GM12878 (cell line): ENCODE results near the gene PPIP5K1.

Experiments used
- ATF2 ChIP-seq: IDR thresholded peaks from 2 replicates; pipeline ENCODE4 v1.6.1; 2012; ENCODE audit warnings: low read length, inconsistent platforms
- CTCF ChIP-seq, 3 experiments: IDR thresholded peaks in 2 of 3; conservative IDR thresholded peaks in 1 of 3; 2 replicates each; pipeline ENCODE4 v1.5.1; 2011; ENCODE audit warnings: low read depth in 3 of 3, low read length in 3 of 3, mild to moderate bottlenecking in 3 of 3, control low read depth in 2 of 3, moderate library complexity in 2 of 3, inconsistent platforms in 1 of 3, mixed read lengths in 1 of 3; ENCODE audit not compliant: control insufficient read depth in 2 of 3, insufficient read depth in 1 of 3; ENCODE audit errors: extremely low read depth in 1 of 3
- FOXM1 ChIP-seq: IDR thresholded peaks from 2 replicates; pipeline ENCODE4 v1.6.1; 2012; ENCODE audit warnings: low read depth, mild to moderate bottlenecking, inconsistent platforms, low read length, moderate library complexity
- IKZF2 ChIP-seq, 2 experiments: fragments of 450-650 bp; IDR thresholded peaks; 2 replicates each; pipeline ENCODE4 v1.6.1; 2017; ENCODE audit warnings: mild to moderate bottlenecking in 2 of 2, moderate library complexity in 2 of 2
- POLR2A ChIP-seq: IDR thresholded peaks from 2 replicates; pipeline ENCODE4 v1.6.1; 2011; ENCODE audit warnings: low read depth, mild to moderate bottlenecking, low read length
- SMC3 ChIP-seq: IDR thresholded peaks from 2 replicates; pipeline ENCODE4 v1.6.1; 2011; ENCODE audit warnings: low read length, improper control_type of control experiment, borderline replicate concordance

GRCh38 chr15:43552256-43552655, 37.8 kb downstream of the PPIP5K1 start:
- TF ChIP-seq POLR2A: no peak
- TF ChIP-seq SMC3: no peak
- no peak for TF ChIP-seq FOXM1
- no peak for TF ChIP-seq CTCF (IDR thresholded peaks at IDR 0.05 in 2 of 3, conservative IDR thresholded peaks at IDR 0.05 in 1 of 3; ENCODE audit: control insufficient read depth in 2 of 3, extremely low read depth in 1 of 3, insufficient read depth in 1 of 3, low read depth in 3 of 3, low read length in 3 of 3)
- TF ChIP-seq ATF2: no peak
- no peak for TF ChIP-seq IKZF2 (IDR thresholded peaks at IDR 0.05)
